PC-9 (cell line): Measurements from ENCODE around the gene TRIO. TPM values are rescaled to one million over a fixed set of nuclear protein-coding genes. Genes with fewer than 3 reads are reported as not detected.

Source experiments
- BruUV-seq: library from RNA; stranded (reverse); fragments of 400-500 nt; replicated peaks from 2 replicates; lab custom pipeline; 2021; lab: Mats Ljungman, UMichigan
- CTCF ChIA-PET: fragments of 300-600 bp; sonication (Branson Sonifier 250); formaldehyde crosslinking; loops from one replicate; lab custom pipeline; 2022; ENCODE audit warnings: antibody characterized with exemption; lab: Charles Lee
- POLR2A ChIA-PET: fragments of 300-600 bp; sonication (Branson Sonifier 250); formaldehyde crosslinking; loops from one replicate; lab custom pipeline; 2022; ENCODE audit warnings: antibody characterized with exemption; ENCODE audit not compliant: unreplicated experiment; lab: Charles Lee
- DNase-seq, 2 experiments: peaks; one replicate each; pipeline versions ENCODE4 v3.0.0 to v3.0.0-alpha.2; 2015 to 2022; ENCODE audit warnings: mixed read lengths in 1 of 2
- H2AFZ ChIP-seq: fragments of 200-600 bp; sonication (generic); 2 replicates; pipeline ENCODE4 v1.8.1; 2017; ENCODE audit warnings: antibody characterized with exemption
- H3F3A ChIP-seq: fragments of 200-600 bp; sonication (generic); 2 replicates; pipeline ENCODE4 v1.8.1; 2017; ENCODE audit warnings: antibody characterized with exemption, mild to moderate bottlenecking, low read depth; ENCODE audit not compliant: insufficient read depth
- H3K27ac ChIP-seq: fragments of 200-600 bp; sonication (generic); 2 replicates; pipeline ENCODE4 v1.6.1; 2016; ENCODE audit warnings: mixed run types
- H3K27me3 ChIP-seq: fragments of 200-600 bp; sonication (generic); 2 replicates; pipeline ENCODE4 v1.6.1; 2016; ENCODE audit warnings: low read depth, mixed run types; ENCODE audit not compliant: insufficient read depth
- H3K36me3 ChIP-seq: fragments of 200-600 bp; sonication (generic); 2 replicates; pipeline ENCODE4 v1.6.1; 2016; ENCODE audit warnings: low read depth, mixed run types
- H3K4me1 ChIP-seq: fragments of 200-600 bp; sonication (generic); replicated peaks from 2 replicates; pipeline ENCODE4 v1.6.1; 2016; ENCODE audit warnings: mixed run types; ENCODE audit not compliant: insufficient read depth
- H3K4me2 ChIP-seq: fragments of 200-600 bp; sonication (generic); 2 replicates; pipeline ENCODE4 v1.6.1; 2017; ENCODE audit warnings: mixed run types
- H3K4me3 ChIP-seq: fragments of 200-600 bp; sonication (generic); 2 replicates; pipeline ENCODE4 v1.6.1; 2016; ENCODE audit warnings: mixed run types
- H3K79me2 ChIP-seq: fragments of 200-600 bp; sonication (generic); 2 replicates; pipeline ENCODE4 v1.6.1; 2017; ENCODE audit warnings: low read depth, mixed run types
- H3K9me2 ChIP-seq: fragments of 200-600 bp; sonication (generic); 2 replicates; pipeline ENCODE4 v1.8.1; 2017; ENCODE audit warnings: mild to moderate bottlenecking; ENCODE audit not compliant: insufficient read depth
- H3K9me3 ChIP-seq: fragments of 200-600 bp; sonication (generic); 2 replicates; pipeline ENCODE4 v1.8.1; 2016; ENCODE audit warnings: low read depth; ENCODE audit not compliant: insufficient read depth
- H4K20me1 ChIP-seq: fragments of 200-600 bp; sonication (generic); 2 replicates; pipeline ENCODE4 v1.8.1; 2017; ENCODE audit not compliant: insufficient read depth
- CTCF ChIP-seq: fragments of 200-600 bp; sonication (generic); conservative IDR thresholded peaks from 2 replicates; pipeline ENCODE4 v1.6.1; 2017; ENCODE audit warnings: mixed run types, antibody characterized with exemption, mild to moderate bottlenecking, moderate library complexity
- EZH2 ChIP-seq: fragments of 200-600 bp; sonication (generic); IDR thresholded peaks from 2 replicates; pipeline ENCODE4 v1.8.0; 2017; ENCODE audit warnings: antibody characterized with exemption, low read depth
- intact Hi-C: fragments of 100-400 bp; cut with micrococcal nuclease; formaldehyde crosslinking; loops from one replicate; pipeline ENCODE4 v1.10.0; 2022; ENCODE audit not compliant: unreplicated experiment
- total RNA-seq: library from RNA; stranded (reverse); gene quantifications from 2 replicates; pipeline ENCODE4 v1.2.3, GENCODE V29; 2021

TRIO gene
- total RNA-seq, 1 experiment from 2014 or later: 596 TPM

- H3K4me3 ChIP-seq: no peak overlapping the region
- no peaks in the 10 kb centered on the region for H3K9me3 ChIP-seq
- ChIA-PET POLR2A (no interaction called here), CTCF (no interaction called here)
- H3K27me3 ChIP-seq: no peaks in the 10 kb centered on the region
- DNase-seq: no peak
- H3K27ac ChIP-seq: no peak overlapping the region
- no peak overlapping the region for H2AFZ ChIP-seq
- no TSS peak for BruUV-seq
- H3F3A ChIP-seq: 0 out of 2 replicates have a peak, but pooled peaks cover 4% of the 10 kb centered on the region
- no peaks in the 10 kb centered on the region for H3K36me3 ChIP-seq
- H3K9me2 ChIP-seq: no peaks in the 10 kb centered on the region
- intact Hi-C loops: no loop called here
- 0 out of 2 replicates have a peak, but pooled peaks cover 3% of the 10 kb centered on the region for H4K20me1 ChIP-seq
- no peaks in the 10 kb centered on the region for H3K4me1 ChIP-seq
- TF ChIP-seq EZH2 (no peak), CTCF (no peak)
- no peaks in the 10 kb centered on the region for H3K79me2 ChIP-seq
- H3K4me2 ChIP-seq: no peak overlapping the region
Observed at GRCh38 chr5:14509556-14509955, 366.4 kb downstream of the TRIO start.

- 0 out of 2 replicates have a peak, but pooled peaks cover 4% of the 10 kb centered on the region for H3F3A ChIP-seq
- intact Hi-C loops: no loop called here
- CTCF ChIA-PET: no interaction called here
Observed at GRCh38 chr5:14510156-14510734, 367.1 kb downstream of the TRIO start.

GRCh38 chr5:14510880-14511279 is 367.7 kb downstream of the TRIO start:
- no peaks in the 10 kb centered on the region for H3K27me3 ChIP-seq
- no peaks in the 10 kb centered on the region for H3K36me3 ChIP-seq
- H3K9me2 ChIP-seq: no peaks in the 10 kb centered on the region
- intact Hi-C loops: no loop called here
- no peak overlapping the region for H3K27ac ChIP-seq
- H3K9me3 ChIP-seq: peaks cover 5% of the 10 kb centered on the region; the same call in 1 of the 2 replicates
- no peaks in the 10 kb centered on the region for H3K79me2 ChIP-seq
- no TSS peak for BruUV-seq
- ChIA-PET POLR2A (interaction anchor here (0.5 to 0.6 kb wide), 2 partner anchors 21 to 131 kb away, joined by 3 read pairs; no protein-coding TSS in a partner anchor), CTCF (no interaction called here)
- no peak for DNase-seq
- 0 out of 2 replicates have a peak, but pooled peaks cover 4% of the 10 kb centered on the region for H3F3A ChIP-seq
- 0 out of 2 replicates have a peak, but pooled peaks cover 3% of the 10 kb centered on the region for H4K20me1 ChIP-seq
- H3K4me3 ChIP-seq: no peak overlapping the region
- H3K4me2 ChIP-seq: no peak overlapping the region
- no peaks in the 10 kb centered on the region for H3K4me1 ChIP-seq
- H2AFZ ChIP-seq: no peak overlapping the region
- TF ChIP-seq EZH2: no peak
- TF ChIP-seq CTCF: no peak

More at GRCh38 chr5:14510156-14510734, 367.1 kb downstream of the TRIO start:
- Histone ChIP-seq H3K4me2 (no peak overlapping the region), H3K79me2 (no peaks in the 10 kb centered on the region), H3K4me1 (no peaks in the 10 kb centered on the region), H2AFZ (no peak overlapping the region), H3K27me3 (no peaks in the 10 kb centered on the region), H3K9me2 (no peaks in the 10 kb centered on the region), H3K4me3 (no peak overlapping the region), H4K20me1 (0 out of 2 replicates have a peak, but pooled peaks cover 3% of the 10 kb centered on the region), H3K9me3 (no peaks in the 10 kb centered on the region; the same call in 1 of the 2 replicates), H3K27ac (no peak overlapping the region), H3K36me3 (no peaks in the 10 kb centered on the region)
- no peak for DNase-seq
- POLR2A ChIA-PET: no interaction called here
- BruUV-seq: no TSS peak
- TF ChIP-seq EZH2: no peak
- TF ChIP-seq CTCF: no peak
